ENCODE measurements around the gene VAMP5.
A peak's percentile ranks its signal among the peaks of the same experiment; 100 is the strongest.
"Not testable (repeated sequence)": the region's sequence is repeated elsewhere in the genome, so short reads cannot be mapped to it uniquely, and the experiment has no call there.

The VAMP5 gene

GRCh38 chr2:85551698-85552678 lies 32.2 kb upstream of the VAMP5 start:
- DNase-seq, result peak; percentile 89

GRCh38 chr2:85553184-85553583 lies 31.0 kb upstream of the VAMP5 start:
- no peak for DNase-seq

DNA sequence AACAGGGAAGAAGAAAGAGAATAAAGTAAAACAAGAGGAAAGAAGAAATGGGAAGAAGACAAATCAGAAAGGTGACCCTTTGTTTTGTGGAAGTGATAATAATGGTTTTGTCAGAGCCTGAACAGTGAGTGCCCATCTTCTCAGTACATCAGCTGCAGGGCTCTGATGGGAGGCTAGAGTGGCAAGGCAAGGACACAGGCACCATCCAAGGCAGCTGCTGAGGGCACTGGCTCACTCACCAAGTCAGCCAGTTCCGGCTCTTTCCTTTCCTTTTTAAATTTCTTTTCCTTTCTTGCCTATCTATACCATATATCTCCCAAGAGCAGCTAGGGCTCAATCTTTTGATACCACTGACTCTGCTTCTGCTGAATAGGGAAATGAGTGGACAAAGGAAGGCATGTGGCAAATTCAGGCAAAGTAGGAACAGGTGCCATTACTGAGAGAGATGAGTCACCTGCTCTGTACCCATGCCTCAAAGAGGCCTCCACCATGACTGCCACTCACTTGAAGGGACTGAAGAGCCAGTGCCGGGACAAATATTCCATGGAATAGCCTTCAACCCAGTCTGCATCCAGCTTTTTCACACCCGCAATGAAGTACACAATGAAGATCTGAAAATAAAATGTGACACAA lies 29.1 kb upstream of the VAMP5 start:
- DNase-seq, result no peak

DNA sequence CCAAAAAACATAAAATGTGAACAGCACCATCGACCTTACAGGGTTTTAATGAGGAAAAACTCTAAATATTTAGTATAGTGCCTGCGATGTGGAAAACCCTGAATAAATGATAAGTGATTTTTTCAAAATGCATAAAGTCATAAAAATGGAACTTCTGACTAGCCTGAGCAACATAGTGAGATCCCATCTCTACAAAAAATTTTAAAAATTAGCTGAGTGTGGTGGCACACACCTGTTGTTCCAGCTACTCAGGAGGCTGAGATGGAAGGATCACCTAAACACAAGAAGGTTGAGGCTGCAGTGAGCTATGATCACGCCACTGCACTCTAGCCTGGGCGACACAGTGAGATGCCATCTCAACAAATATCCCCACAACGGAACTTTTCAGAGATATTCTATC lies 27.1 kb upstream of the VAMP5 start:
- DNase-seq, result no peak

- DNase-seq, result no peak
Observed at GRCh38 chr2:85558160-85558559, 26.1 kb upstream of the VAMP5 start.

DNA sequence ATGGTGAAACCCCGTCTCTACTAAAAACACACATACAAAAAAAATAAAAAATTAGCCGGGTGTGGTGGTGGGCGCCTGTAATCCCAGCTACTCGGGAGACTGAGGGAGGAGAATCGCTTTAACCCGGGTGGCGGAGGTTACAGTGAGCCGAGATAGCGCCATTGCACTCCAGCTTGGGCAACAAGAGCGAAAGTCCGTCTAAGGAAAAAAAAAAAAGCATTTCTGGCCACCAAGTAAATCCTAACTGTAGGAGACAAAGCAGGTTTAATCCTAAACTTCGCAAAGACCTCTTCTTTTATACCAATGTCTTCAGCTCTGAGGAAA lies 23.9 kb upstream of the VAMP5 start:
- DNase-seq, result not testable (repeated sequence)

DNA sequence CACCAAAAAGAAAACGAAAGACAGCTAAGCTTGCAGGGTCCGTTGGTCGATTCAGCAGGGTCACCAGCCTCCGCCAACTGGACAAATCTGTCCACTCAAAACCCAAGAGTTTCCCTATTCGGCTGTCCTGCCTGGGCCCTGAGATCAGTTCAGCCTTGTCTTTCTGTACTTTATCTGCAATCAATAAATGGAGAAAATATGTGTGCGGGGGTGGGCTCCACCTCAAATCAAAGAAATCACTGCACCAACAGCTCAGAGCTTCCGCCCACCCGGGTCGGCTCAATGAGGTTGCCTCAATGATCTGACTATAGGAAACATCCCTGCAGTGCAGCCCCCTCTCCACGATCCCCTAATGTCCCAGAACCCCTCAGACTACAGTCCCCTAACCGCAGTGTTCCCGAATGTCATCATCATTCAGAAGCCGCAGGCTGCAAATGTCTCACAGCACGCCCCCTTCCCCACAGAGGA lies 23.4 kb upstream of the VAMP5 start:
- DNase-seq, result no peak

- DNase-seq, result peak; percentile 90
Observed at GRCh38 chr2:85561280-85562212, 22.7 kb upstream of the VAMP5 start, which contains the start of gene GGCX. GGCX (minus strand) TSS chr2:85561493; CDS start chr2:85561428, 65 bp downstream.

DNA sequence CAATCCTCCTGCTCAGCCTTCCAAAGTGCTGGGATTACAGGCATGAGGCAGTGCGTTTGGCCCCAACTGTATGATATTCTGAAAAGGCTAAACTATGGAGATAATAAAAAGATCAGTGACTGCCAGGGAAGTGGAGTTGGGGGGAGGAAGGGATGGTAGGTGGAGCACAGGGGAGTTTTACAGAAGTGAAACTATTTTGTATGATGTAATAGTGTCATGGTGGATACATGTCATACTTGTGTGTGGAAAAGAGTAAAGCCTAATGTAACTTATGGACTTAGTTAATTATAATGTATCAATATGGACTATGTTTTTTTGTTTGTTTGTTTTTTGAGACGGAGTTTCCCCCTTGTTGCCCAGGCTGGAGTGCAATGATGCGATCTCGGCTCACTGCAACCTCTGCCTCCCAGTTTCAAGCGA lies 20.1 kb upstream of the VAMP5 start:
- DNase-seq, result no peak

GRCh38 chr2:85566265-85566664 lies 18.0 kb upstream of the VAMP5 start:
- no peak for DNase-seq

DNA sequence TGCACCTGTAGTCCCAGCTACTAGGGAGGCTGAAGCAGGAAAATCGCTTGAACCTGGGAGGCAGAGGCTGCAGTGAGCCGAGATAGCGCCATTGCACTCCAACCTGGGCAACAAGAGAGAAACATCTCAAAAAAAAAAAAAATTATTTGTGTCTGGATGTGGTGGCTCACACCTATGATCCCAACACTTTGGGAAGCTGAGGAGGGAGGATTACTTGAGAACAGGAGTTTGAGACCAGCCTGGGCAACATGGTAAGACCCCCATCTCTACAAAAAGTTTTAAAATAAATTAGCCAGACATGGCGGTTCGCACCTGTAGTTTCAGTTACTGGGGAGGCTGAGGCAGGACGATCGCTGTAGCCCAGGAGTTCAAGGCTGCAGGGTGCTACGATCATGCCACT lies 8.5 kb upstream of the VAMP5 start:
- no peak for DNase-seq

- DNase-seq, result no peak
Observed at GRCh38 chr2:85577063-85577385, 7.2 kb upstream of the VAMP5 start.

GRCh38 chr2:85577386-85578242 lies 6.6 kb upstream of the VAMP5 start, which contains the start of gene VAMP8:
VAMP8 (plus strand) TSS chr2:85577586; CDS start chr2:85577647, 61 bp downstream.
- peak; percentile 57 for DNase-seq

DNA sequence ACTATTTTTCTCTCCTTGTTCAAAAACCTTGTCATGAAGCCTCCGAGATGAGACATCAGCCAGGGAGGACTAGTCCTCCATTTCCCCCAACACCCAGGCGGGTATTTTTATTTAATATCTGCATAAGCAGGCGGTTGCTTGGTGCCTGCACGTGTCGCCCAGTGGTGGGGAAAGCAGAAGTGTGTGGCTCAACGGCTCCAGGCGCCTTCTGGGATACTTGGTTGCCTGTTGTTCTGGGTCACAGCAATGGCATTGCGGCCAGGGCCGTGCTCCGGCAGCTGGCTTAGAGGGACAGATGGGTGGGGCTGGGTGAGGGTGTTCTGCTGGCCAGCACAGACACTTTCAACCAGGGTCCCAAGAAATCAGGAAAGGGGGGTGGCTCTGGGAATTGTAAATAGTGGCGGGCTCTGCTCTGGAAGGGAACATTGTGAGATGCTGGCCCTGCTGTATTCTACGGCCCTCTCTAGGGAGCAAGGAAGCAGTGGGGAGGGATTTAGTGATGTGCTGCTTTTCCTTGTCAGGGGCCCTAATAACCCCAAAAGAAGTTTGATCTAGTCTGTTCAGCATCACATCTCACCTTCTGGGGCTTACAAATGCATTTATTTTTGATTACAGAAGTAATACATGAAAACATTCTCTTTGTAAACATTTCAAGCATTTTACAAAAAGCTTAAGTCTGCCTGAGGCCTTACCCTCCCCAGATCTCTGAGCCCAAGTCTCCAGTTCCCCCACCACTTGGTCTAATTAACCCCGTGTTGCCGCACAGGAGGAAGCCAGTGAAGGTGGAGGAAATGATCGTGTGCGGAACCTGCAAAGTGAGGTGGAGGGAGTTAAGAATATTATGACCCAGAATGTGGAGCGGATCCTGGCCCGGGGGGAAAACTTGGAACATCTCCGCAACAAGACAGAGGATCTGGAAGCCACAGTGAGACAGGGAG lies 5.7 kb upstream of the VAMP5 start:
- no peak for DNase-seq

DNA sequence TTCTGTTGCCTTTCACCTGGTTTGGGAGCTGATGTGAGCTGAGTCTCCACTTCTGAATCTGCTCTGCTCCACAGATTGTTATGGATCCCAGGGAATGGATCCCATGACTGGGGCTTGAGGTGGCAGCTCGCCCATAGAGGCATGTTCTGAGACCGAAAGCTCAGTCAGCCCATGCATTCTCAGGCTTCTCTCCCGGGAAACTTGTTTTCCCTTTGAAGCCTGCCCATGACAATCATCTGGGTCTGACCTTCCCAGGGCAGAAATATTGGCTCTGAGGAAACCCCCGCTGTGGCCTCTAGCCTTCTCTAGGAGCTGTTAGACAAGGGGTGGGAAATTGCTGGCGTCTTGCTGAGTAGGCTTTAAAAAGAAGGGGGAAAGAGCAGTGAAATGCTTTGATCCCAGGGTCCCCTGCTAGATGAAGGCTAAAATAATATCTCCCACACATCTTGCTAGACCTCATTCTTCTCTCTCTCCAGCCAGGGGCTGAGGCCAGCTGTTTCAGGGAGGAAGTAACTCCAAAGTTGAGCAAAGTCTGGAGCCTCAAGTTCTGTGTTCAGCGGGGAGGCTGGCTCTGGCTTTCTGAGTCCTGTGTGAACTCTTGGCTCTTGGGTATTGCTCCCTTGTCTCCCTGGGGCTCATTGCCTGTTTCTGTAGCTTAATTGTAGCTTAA lies 4.8 kb upstream of the VAMP5 start:
- no peak for DNase-seq

GRCh38 chr2:85580206-85580605 lies 4.0 kb upstream of the VAMP5 start:
- no peak for DNase-seq

GRCh38 chr2:85582492-85582891 lies 1.7 kb upstream of the VAMP5 start:
- DNase-seq, result no peak

- DNase-seq, result no peak
Observed at GRCh38 chr2:85583667-85584353, 421 bp upstream of the VAMP5 start.

Data from T-helper 9 cell (primary cell).